Activated B cell treated with CpG ODN at 0.5 μM for 24 hours (primary cell): ENCODE measurements around the gene TTLL1. TPM values are rescaled to one million over a fixed set of nuclear protein-coding genes. Genes with fewer than 3 reads are reported as not detected.

Experiments
- ATAC-seq: fragments of 200-7000 bp; cut with Tn5 transposase; one replicate; pipeline ENCODE4 v1.10.0; 2021; ENCODE audit warnings: low read depth, mild to moderate bottlenecking, moderate library complexity
- CTCF ChIA-PET: fragments of 350-600 bp; sonication (Branson Sonifier 250); formaldehyde crosslinking; loops from one replicate; lab custom pipeline; 2021; ENCODE audit warnings: antibody characterized with exemption; lab: Charles Lee
- POLR2A ChIA-PET: fragments of 350-600 bp; sonication (Branson Sonifier 250); formaldehyde crosslinking; loops from one replicate; lab custom pipeline; 2021; ENCODE audit warnings: antibody characterized with exemption; lab: Charles Lee
- DNase-seq: peaks from one replicate; pipeline ENCODE4 v3.0.0; 2022
- H3K27ac Mint-ChIP-seq: one replicate; pipeline ENCODE4 v1.8.0; 2020; ENCODE audit warnings: mixed read lengths
- H3K27me3 Mint-ChIP-seq: one replicate; pipeline ENCODE4 v1.8.0; 2021; ENCODE audit warnings: mixed read lengths
- H3K36me3 Mint-ChIP-seq: one replicate; pipeline ENCODE4 v1.8.0; 2021; ENCODE audit warnings: low read depth, mixed read lengths
- H3K4me1 Mint-ChIP-seq: one replicate; pipeline ENCODE4 v1.8.0; 2021; ENCODE audit warnings: mixed read lengths
- H3K4me3 Mint-ChIP-seq: one replicate; pipeline ENCODE4 v1.8.0; 2020; ENCODE audit warnings: mild to moderate bottlenecking, mixed read lengths
- H3K9me3 Mint-ChIP-seq: one replicate; pipeline ENCODE4 v1.8.0; 2020; ENCODE audit warnings: mixed read lengths
- intact Hi-C: fragments of 100-400 bp; cut with micrococcal nuclease; formaldehyde crosslinking; loops from one replicate; pipeline ENCODE4 v1.15.1; 2024
- total RNA-seq: library from RNA; stranded (reverse); gene quantifications from 2 replicates; pipeline ENCODE4 v1.2.3, GENCODE V29; 2022
- TF ChIP-seq, protein P1 (sequence below): fragments of 200-600 bp; IDR thresholded peaks from one replicate; pipeline ENCODE4 v1.8.0; 2022; ENCODE audit warnings: antibody characterized with exemption, mild to moderate bottlenecking

The TTLL1 gene
- total RNA-seq, 1 donor from 2014 or later = 1.2 TPM

DNA sequence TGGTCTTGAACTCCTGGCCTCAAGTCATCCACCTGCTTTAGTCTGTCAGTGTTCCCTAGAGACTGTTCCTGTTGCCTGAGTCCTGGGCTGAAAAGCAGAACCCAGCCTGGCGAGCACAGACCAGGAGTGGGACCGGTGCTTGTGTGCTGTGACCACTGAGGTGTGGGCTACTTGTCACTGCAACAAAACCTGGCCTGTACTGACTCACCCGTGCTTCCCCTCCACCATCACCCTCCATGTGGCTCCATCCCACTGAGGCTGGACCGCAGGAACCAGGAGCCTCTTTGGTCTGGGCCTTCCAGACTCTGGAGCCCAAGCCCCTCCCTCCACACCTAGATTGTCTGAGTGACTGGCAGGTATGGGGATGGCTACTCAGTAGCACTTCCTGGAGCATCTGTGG, 45.4 kb upstream of the TTLL1 start:
- Mint-ChIP-seq H3K4me1 (peaks cover 8% of the 10 kb centered on the region), H3K9me3 (no peaks in the 10 kb centered on the region), H3K27ac (no peak overlapping the region), H3K27me3 (no peaks in the 10 kb centered on the region), H3K36me3 (peaks cover 69% of the 10 kb centered on the region), H3K4me3 (no peak overlapping the region)
- TF ChIP-seq, protein P1, sequence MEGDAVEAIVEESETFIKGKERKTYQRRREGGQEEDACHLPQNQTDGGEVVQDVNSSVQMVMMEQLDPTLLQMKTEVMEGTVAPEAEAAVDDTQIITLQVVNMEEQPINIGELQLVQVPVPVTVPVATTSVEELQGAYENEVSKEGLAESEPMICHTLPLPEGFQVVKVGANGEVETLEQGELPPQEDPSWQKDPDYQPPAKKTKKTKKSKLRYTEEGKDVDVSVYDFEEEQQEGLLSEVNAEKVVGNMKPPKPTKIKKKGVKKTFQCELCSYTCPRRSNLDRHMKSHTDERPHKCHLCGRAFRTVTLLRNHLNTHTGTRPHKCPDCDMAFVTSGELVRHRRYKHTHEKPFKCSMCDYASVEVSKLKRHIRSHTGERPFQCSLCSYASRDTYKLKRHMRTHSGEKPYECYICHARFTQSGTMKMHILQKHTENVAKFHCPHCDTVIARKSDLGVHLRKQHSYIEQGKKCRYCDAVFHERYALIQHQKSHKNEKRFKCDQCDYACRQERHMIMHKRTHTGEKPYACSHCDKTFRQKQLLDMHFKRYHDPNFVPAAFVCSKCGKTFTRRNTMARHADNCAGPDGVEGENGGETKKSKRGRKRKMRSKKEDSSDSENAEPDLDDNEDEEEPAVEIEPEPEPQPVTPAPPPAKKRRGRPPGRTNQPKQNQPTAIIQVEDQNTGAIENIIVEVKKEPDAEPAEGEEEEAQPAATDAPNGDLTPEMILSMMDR = no peak
- intact Hi-C loops = no loop called here
- no peak for ATAC-seq
- ChIA-PET CTCF (no interaction called here), POLR2A (interaction anchor here (0.7 kb wide), 1 partner anchor 302 kb away, joined by 7 read pairs; no protein-coding TSS in a partner anchor)
- no peak for DNase-seq

DNA sequence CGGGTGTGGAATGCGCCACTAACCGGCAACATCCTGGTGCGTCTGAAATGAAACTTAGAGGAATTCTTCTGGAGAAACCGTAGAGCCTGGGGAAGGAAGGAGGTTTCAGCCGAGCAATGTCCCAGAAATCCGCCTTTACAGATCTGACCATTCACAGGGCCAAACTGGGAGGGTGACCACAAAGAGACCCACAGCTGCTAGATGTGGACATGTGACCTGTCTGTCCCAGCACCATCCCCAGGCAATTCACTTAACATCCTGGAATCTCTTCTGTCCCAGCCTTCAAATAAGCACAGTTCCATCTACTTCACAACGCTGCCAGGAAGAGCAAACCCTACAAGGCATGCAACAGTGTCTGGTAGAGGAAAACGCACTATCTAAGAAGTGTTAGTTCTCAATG, 44.2 kb upstream of the TTLL1 start:
- ChIA-PET CTCF (no interaction called here), POLR2A (interaction anchor here (0.7 kb wide), 1 partner anchor 470 kb away, joined by 5 read pairs; no protein-coding TSS in a partner anchor)
- Mint-ChIP-seq H3K27ac (no peak overlapping the region), H3K36me3 (peaks cover 60% of the 10 kb centered on the region), H3K27me3 (peaks cover 2% of the 10 kb centered on the region), H3K9me3 (no peaks in the 10 kb centered on the region), H3K4me1 (peaks cover 18% of the 10 kb centered on the region), H3K4me3 (no peak overlapping the region)
- intact Hi-C loops = no loop called here
- TF ChIP-seq, protein P1 = no peak
- no peak for ATAC-seq
- no peak for DNase-seq

DNA sequence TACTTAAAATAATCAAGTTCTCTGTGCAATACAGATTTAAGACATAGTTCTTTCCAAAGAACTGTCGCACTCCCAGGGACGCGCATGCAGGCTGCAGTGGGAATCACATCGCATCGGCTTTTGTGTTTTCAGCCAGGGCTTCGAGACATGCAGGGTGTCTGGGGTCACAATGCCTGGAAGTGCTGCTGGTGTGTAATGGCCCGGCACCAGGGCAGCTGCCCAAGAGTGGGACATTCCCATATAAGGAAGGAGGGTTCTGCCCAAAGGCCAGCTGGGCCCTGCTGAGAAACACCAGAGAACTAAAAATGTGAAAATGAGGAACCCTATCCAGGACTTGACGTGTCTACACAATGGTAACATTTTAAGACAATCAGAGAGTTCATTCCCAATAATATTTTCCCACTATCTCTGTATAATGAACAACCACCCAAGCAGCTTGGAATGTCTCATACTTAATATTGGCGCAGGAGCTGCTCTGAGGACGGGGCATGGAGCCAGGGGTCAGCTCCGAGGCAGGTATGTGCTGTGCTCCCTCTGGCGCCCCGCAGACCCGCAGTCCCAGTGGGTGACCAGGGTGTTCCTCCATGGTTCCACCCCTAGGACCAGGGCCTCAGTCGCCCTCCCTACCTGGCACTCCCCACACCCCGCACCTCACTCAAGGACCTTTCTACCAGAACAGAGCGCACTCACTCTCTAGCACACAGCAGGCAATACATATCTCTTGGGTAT, 42.7 kb upstream of the TTLL1 start:
- Mint-ChIP-seq H3K36me3 (peaks cover 47% of the 10 kb centered on the region), H3K27ac (no peak overlapping the region), H3K9me3 (no peaks in the 10 kb centered on the region), H3K4me1 (peaks cover 22% of the 10 kb centered on the region), H3K27me3 (peaks cover 5% of the 10 kb centered on the region), H3K4me3 (no peak overlapping the region)
- TF ChIP-seq, protein P1 = no peak
- CTCF ChIA-PET = no interaction called here
- no peak for DNase-seq
- ATAC-seq = no peak
- intact Hi-C loops = no loop called here
- POLR2A ChIA-PET = interaction anchor here (0.6 kb wide), 1 partner anchor 295 kb away, joined by 3 read pairs; no protein-coding TSS in a partner anchor

DNA sequence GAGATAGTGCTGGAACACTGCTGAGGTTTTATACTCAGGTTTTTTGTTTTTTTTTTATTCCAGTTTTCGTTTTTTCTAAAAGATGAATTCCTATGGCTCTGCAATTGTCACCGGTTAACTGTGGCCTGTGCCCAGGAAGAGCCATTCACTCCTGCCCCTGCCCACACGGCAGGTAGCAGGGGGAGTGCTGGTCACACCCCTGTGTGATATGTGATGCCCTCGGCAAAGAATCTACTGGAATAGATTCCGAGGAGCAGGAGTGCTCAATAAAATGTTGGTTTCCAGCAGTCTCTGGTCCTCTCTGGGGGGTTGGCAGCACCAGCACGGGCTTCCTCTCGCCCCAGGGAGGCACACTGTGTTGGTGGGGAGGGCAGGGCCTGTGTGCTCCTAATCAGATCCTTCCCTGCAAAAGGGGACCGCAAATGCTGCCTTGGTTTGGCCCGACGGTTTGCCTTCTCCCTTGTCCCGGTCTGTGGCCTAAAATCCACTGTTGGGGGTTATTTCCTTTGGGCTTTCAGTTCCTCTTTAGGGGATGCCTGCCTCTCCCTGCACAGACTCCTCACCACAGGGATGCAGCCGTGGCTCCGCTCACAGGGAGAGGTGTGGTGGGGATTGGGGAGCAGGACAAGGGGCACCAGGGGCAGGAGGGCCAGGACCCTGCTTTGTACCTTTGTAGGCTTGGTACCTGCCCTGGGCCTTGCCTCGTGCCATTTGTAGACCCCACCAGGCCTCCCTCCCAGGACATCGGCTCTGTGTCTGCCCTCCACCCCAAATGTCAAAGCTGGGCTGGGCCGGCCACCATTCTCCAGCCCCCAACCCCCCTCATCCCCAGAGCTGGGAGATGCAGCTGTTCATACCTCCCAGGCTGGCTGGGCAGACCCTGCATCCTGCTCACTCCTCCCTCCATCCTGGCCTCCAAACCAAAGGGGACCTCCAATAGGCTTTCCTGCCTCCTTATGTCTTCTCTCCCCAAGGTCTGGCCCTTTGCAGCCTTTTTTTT, 40.5 kb upstream of the TTLL1 start:
- Mint-ChIP-seq H3K27me3 (peaks cover 5% of the 10 kb centered on the region), H3K4me3 (no peak overlapping the region), H3K36me3 (peaks cover 32% of the 10 kb centered on the region), H3K9me3 (no peaks in the 10 kb centered on the region), H3K4me1 (peaks cover 18% of the 10 kb centered on the region), H3K27ac (no peak overlapping the region)
- ChIA-PET POLR2A (interaction anchor here (0.6 to 0.7 kb wide), 2 partner anchors 17 to 1065 kb away, joined by 5 to 15 read pairs; no protein-coding TSS in a partner anchor), CTCF (no interaction called here)
- ATAC-seq (no peak), DNase-seq (no peak)
- intact Hi-C loops = no loop called here
- TF ChIP-seq, protein P1 = no peak
